ENCODE data around the gene PAX1. TPM values are rescaled to one million over a fixed set of nuclear protein-coding genes. Genes with fewer than 3 reads are reported as not detected.

The PAX1 gene
- total RNA-seq, 4 donors from 2014 or later: not detected

DNA sequence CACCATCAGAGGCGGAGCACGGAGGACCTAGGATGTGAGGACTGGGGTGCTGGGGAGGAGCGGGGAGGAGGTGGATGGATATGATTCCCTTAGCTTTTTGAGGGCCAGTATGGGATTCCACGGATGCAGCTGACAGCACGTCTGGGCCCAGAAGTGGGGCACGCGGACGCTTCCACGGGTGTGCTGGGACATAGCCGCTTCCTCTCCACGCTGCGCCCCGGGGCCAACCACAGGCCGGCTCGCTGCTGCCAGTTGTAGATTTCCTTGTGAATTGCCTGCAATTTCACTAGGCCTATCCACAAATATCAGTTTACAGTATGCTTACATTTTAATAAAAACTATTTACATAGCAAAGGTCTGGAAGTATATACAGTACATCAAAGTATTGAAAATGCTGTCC is 23.9 kb downstream of the PAX1 start:
- Histone ChIP-seq H3K4me1 (no peaks in the 10 kb centered on the region), H3K27ac (no peak overlapping the region), H3K36me3 (no peaks in the 10 kb centered on the region), H3K9me3 (no peaks in the 10 kb centered on the region), H3K27me3 (peaks cover 15% of the 10 kb centered on the region), H3K4me3 (no peak overlapping the region)
- whole genome bisulfite sequencing, 2 donors (ENCODE audit: low coverage in 1 of 2): 73 to 79% methylated on average over 3 to 11 of the region's 15 CpGs
- ATAC-seq: no peak
- no peak for TF ChIP-seq EP300 (IDR thresholded peaks at IDR 0.05)
- TF ChIP-seq POLR2AphosphoS5 (IDR thresholded peaks at IDR 0.05): no peak
- TF ChIP-seq, protein P1, sequence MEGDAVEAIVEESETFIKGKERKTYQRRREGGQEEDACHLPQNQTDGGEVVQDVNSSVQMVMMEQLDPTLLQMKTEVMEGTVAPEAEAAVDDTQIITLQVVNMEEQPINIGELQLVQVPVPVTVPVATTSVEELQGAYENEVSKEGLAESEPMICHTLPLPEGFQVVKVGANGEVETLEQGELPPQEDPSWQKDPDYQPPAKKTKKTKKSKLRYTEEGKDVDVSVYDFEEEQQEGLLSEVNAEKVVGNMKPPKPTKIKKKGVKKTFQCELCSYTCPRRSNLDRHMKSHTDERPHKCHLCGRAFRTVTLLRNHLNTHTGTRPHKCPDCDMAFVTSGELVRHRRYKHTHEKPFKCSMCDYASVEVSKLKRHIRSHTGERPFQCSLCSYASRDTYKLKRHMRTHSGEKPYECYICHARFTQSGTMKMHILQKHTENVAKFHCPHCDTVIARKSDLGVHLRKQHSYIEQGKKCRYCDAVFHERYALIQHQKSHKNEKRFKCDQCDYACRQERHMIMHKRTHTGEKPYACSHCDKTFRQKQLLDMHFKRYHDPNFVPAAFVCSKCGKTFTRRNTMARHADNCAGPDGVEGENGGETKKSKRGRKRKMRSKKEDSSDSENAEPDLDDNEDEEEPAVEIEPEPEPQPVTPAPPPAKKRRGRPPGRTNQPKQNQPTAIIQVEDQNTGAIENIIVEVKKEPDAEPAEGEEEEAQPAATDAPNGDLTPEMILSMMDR (IDR thresholded peaks at IDR 0.05): no peak
- no peak for TF ChIP-seq POLR2A (IDR thresholded peaks at IDR 0.05)

DNA sequence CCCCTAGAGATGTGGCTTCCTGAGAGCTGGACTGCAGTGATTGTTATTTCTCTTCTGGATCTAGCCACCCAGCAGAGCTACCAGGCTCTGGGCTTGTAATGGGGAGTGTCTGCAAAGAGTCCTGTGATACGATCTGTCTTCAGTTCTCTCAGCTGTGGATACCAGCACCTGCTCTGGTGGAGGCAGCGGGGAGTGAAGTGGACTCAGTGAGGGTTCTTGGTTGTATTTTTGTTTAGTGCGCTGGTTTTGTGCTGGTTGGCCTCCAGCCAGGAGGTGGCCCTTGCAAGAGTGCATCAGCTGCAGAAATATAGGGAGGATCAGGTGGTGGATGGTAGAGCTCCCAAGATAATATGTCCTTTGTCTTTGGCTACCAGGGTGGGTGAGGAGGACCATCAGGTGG is 33.7 kb downstream of the PAX1 start:
- Histone ChIP-seq H3K27ac (no peak overlapping the region), H3K27me3 (no peaks in the 10 kb centered on the region), H3K4me3 (no peak overlapping the region), H3K9me3 (peaks cover 0 to 28% (median 0%) of the 10 kb centered on the region in 3 donors), H3K36me3 (no peaks in the 10 kb centered on the region), H3K4me1 (no peaks in the 10 kb centered on the region)
- 75% methylated on average over 1 of the region's 3 CpGs; no CpG with 5 or more reads in 1 of the 2 donors for WGBS, 2 donors (ENCODE audit: low coverage in 1 of 2)
- TF ChIP-seq, protein P1 (IDR thresholded peaks at IDR 0.05): no peak
- TF ChIP-seq POLR2A (IDR thresholded peaks at IDR 0.05) (no peak), EP300 (IDR thresholded peaks at IDR 0.05) (no peak), POLR2AphosphoS5 (IDR thresholded peaks at IDR 0.05) (no peak)
- ATAC-seq: no peak

DNA sequence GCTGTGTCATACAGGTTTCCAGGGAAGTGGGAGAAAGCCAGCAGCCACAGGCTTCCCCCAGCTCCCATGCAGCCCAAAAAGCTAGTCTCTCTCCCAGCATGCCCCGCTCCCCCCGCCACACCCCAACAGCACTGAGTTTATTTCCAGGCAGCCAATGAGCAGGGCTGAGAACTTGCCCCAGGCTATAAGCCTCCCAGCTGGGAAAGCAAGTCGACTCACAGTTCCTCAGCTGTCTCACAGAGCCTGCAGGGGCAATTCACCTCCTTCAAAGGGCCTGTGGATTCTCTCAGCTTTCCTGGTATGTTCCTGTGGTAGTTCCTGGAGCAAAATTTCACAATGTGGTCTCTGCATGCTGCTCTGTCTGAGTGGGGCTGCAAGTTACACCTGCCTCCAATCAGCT is 34.2 kb downstream of the PAX1 start:
- TF ChIP-seq EP300 (IDR thresholded peaks at IDR 0.05) (no peak), POLR2A (IDR thresholded peaks at IDR 0.05) (no peak), POLR2AphosphoS5 (IDR thresholded peaks at IDR 0.05) (no peak)
- TF ChIP-seq, protein P1 (IDR thresholded peaks at IDR 0.05): no peak
- Histone ChIP-seq H3K27me3 (no peaks in the 10 kb centered on the region), H3K36me3 (no peaks in the 10 kb centered on the region), H3K9me3 (peaks cover 0 to 28% (median 0%) of the 10 kb centered on the region in 3 donors), H3K4me3 (no peak overlapping the region), H3K27ac (no peak overlapping the region), H3K4me1 (no peaks in the 10 kb centered on the region)
- WGBS, 2 donors (ENCODE audit: low coverage in 1 of 2): 84% methylated on average over 3 of the region's 3 CpGs; no CpG with 5 or more reads in 1 of the 2 donors
- ATAC-seq: no peak

DNA sequence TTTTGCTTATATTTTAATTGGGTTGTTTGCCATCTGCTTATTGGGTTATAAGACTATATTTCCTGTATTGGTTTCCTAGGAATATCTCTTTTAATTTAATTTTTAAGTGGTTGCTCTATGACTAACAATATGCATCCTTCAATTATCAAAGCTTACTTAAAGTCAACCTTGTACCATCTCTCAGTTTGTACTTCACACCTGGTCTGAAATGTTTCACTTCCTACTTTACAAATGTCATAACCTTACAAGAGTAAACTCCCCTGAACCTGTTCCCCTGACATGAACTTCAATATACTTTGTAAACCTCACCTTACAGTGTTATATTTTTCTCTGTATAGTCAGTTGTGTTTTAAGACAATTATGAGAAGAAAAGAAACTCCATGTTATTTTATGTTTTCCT is 35.8 kb downstream of the PAX1 start:
- no peaks in the 10 kb centered on the region for H3K36me3 ChIP-seq
- H3K9me3 ChIP-seq: peaks cover 0 to 28% (median 0%) of the 10 kb centered on the region in 3 donors
- ATAC-seq: no peak
- no peak for TF ChIP-seq POLR2A (IDR thresholded peaks at IDR 0.05)
- TF ChIP-seq, protein P1 (IDR thresholded peaks at IDR 0.05): no peak
- TF ChIP-seq EP300 (IDR thresholded peaks at IDR 0.05): no peak
- no peak for TF ChIP-seq POLR2AphosphoS5 (IDR thresholded peaks at IDR 0.05)
- no peak overlapping the region for H3K4me3 ChIP-seq
- H3K27ac ChIP-seq: no peak overlapping the region
- no peaks in the 10 kb centered on the region for H3K27me3 ChIP-seq
- H3K4me1 ChIP-seq: no peaks in the 10 kb centered on the region

DNA sequence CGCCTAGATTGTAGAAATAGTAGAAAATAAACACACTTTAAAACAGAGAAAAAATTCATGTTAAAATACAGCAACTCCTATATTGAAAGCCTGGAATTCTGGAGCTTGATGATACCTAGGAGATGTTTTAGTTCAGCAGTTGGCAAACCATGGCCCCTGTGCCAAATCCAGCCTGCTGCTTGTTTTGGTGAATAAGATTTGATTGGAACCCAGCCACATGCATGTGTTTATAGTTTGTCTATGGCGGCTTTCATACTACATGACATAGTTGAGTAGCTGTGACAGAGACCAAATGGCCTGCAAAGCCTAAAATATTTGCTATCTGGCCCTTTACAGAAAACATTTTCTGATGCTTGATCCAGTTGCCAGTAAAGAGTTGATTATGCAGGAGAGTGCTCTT is 57.2 kb downstream of the PAX1 start:
- H3K27me3 ChIP-seq: peaks cover 13% of the 10 kb centered on the region
- no peak overlapping the region for H3K27ac ChIP-seq
- WGBS, 2 donors (ENCODE audit: low coverage in 1 of 2): 73 to 100% methylated on average over 1 to 2 of the region's 2 CpGs
- ATAC-seq: no peak
- H3K4me1 ChIP-seq: no peaks in the 10 kb centered on the region
- no peak overlapping the region for H3K4me3 ChIP-seq
- H3K36me3 ChIP-seq: no peaks in the 10 kb centered on the region
- TF ChIP-seq POLR2AphosphoS5 (IDR thresholded peaks at IDR 0.05) (no peak), EP300 (IDR thresholded peaks at IDR 0.05) (no peak), POLR2A (IDR thresholded peaks at IDR 0.05) (no peak)
- TF ChIP-seq, protein P1 (IDR thresholded peaks at IDR 0.05): no peak
- H3K9me3 ChIP-seq: peaks cover 0 to 9% (median 0%) of the 10 kb centered on the region in 3 donors
